ENCODE measurements around the gene RAB3A.

GRCh38 chr19:18226956-18227780 lies 23.3 kb upstream of the RAB3A start:
- TF ChIP-seq CTCF (conservative IDR thresholded peaks at IDR 0.05; ENCODE audit: low read length) (no peak), EZH2phosphoT487 (IDR thresholded peaks at IDR 0.05; ENCODE audit: borderline replicate concordance) (no peak)
